Loucy (cell line): Measurements from ENCODE around the gene PFN3.

Source experiments
- H2AFZ ChIP-seq: fragments of 200-600 bp; sonication (generic); 2 replicates; pipeline ENCODE4 v1.6.0; 2016; ENCODE audit warnings: antibody characterized with exemption, mild to moderate bottlenecking, low read length, moderate library complexity
- H3F3A ChIP-seq: fragments of 200-600 bp; 2 replicates; pipeline ENCODE4 v1.6.0; 2016; ENCODE audit warnings: antibody characterized with exemption, low read depth, mild to moderate bottlenecking
- H3K27me3 ChIP-seq: fragments of 200-600 bp; sonication (generic); 2 replicates; pipeline ENCODE4 v1.6.1; 2014; ENCODE audit warnings: low read length, mild to moderate bottlenecking; ENCODE audit not compliant: insufficient read depth, poor library complexity, severe bottlenecking
- H3K36me3 ChIP-seq: fragments of 200-600 bp; sonication (generic); 2 replicates; pipeline ENCODE4 v1.6.1; 2016; ENCODE audit warnings: low read length; ENCODE audit not compliant: insufficient read depth
- H3K4me1 ChIP-seq: fragments of 200-600 bp; sonication (generic); 2 replicates; pipeline ENCODE4 v1.5.1; 2014; ENCODE audit warnings: low read length, mild to moderate bottlenecking; ENCODE audit not compliant: insufficient read depth, poor library complexity, severe bottlenecking
- H3K4me2 ChIP-seq: fragments of 200-600 bp; sonication (generic); 2 replicates; pipeline ENCODE4 v1.6.0; 2014; ENCODE audit warnings: antibody characterized with exemption, low read length, low read depth, mild to moderate bottlenecking; ENCODE audit not compliant: poor library complexity, severe bottlenecking
- H3K4me3 ChIP-seq: fragments of 200-600 bp; sonication (generic); 2 replicates; pipeline ENCODE4 v1.5.1; 2014; ENCODE audit warnings: low read length, mild to moderate bottlenecking, mixed read lengths; ENCODE audit not compliant: poor library complexity, severe bottlenecking
- H3K79me2 ChIP-seq: fragments of 200-600 bp; sonication (generic); 2 replicates; pipeline ENCODE4 v1.6.1; 2014; ENCODE audit warnings: low read length; ENCODE audit not compliant: insufficient read depth
- H3K9ac ChIP-seq: fragments of 200-600 bp; sonication (generic); 2 replicates; pipeline ENCODE4 v1.6.0; 2014; ENCODE audit warnings: mild to moderate bottlenecking, low read depth, low read length, moderate library complexity; ENCODE audit not compliant: poor library complexity, severe bottlenecking
- H3K9me2 ChIP-seq: fragments of 200-600 bp; sonication (generic); replicated peaks from 2 replicates; pipeline ENCODE4 v1.6.1; 2016; ENCODE audit warnings: low read depth, low read length, mixed read lengths
- H3K9me3 ChIP-seq: fragments of 200-600 bp; sonication (generic); 2 replicates; pipeline ENCODE4 v1.6.1; 2014; ENCODE audit warnings: mild to moderate bottlenecking, antibody characterized with exemption, low read length, low read depth; ENCODE audit not compliant: insufficient read depth
- H4K20me1 ChIP-seq: fragments of 200-600 bp; sonication (generic); 2 replicates; pipeline ENCODE4 v1.6.0; 2014; ENCODE audit warnings: antibody characterized with exemption, low read length, mild to moderate bottlenecking; ENCODE audit not compliant: insufficient read depth, poor library complexity, severe bottlenecking
- EZH2phosphoT487 ChIP-seq: fragments of 200-600 bp; IDR thresholded peaks from 2 replicates; pipeline ENCODE4 v1.6.1; 2018; ENCODE audit warnings: antibody characterized with exemption, mild to moderate bottlenecking, moderate library complexity, borderline replicate concordance
- TF ChIP-seq, protein P1 (sequence below): fragments of 200-600 bp; sonication (generic); conservative IDR thresholded peaks from 2 replicates; pipeline ENCODE4 v1.5.1; 2014; ENCODE audit warnings: mild to moderate bottlenecking, antibody characterized with exemption, low read length

PFN3 gene

DNA sequence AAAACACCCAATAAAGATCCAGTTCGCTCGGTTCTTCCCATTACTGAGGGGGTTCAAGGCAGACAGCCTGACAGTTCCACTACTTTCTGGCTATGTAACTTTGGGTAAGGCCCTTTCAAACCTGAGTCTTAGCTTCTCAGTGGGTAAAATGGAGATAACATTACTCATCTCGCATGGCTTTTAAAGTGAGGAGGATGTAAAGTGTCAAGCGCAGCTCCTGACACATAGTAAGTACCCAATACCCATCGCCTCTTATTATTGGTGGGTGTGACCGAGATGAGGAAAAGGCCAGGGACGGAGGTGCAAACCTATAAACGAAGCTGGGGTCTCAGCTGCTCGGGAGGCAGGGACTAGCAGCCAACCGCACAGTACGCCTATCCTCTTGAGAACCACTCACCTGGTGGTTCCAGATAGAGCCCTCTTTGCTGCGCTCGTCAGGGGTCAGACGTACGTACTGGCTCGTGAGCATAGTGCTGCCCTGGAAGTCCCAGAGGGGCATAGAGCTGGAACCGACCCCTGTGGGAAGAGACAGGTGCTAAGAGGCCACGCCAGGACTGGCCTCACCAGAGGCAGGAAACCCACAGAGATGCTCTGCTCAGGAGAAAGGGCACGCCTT is 49.6 kb downstream of the PFN3 start:
- Histone ChIP-seq H3F3A (no peaks in the 10 kb centered on the region), H3K9me3 (no peaks in the 10 kb centered on the region), H3K27me3 (no peaks in the 10 kb centered on the region), H3K79me2 (peaks cover 53% of the 10 kb centered on the region), H3K4me2 (peak overlapping the region; percentile 97), H3K4me3 (peak overlapping the region; percentile 92), H3K4me1 (peaks cover 33% of the 10 kb centered on the region), H3K9me2 (no peaks in the 10 kb centered on the region), H4K20me1 (peaks cover 8% of the 10 kb centered on the region), H2AFZ (peak overlapping the region; percentile 89; the same call in 1 of the 2 replicates), H3K9ac (peak overlapping the region; percentile 84), H3K36me3 (no peaks in the 10 kb centered on the region)
- TF ChIP-seq EZH2phosphoT487 = no peak
- TF ChIP-seq, protein P1, sequence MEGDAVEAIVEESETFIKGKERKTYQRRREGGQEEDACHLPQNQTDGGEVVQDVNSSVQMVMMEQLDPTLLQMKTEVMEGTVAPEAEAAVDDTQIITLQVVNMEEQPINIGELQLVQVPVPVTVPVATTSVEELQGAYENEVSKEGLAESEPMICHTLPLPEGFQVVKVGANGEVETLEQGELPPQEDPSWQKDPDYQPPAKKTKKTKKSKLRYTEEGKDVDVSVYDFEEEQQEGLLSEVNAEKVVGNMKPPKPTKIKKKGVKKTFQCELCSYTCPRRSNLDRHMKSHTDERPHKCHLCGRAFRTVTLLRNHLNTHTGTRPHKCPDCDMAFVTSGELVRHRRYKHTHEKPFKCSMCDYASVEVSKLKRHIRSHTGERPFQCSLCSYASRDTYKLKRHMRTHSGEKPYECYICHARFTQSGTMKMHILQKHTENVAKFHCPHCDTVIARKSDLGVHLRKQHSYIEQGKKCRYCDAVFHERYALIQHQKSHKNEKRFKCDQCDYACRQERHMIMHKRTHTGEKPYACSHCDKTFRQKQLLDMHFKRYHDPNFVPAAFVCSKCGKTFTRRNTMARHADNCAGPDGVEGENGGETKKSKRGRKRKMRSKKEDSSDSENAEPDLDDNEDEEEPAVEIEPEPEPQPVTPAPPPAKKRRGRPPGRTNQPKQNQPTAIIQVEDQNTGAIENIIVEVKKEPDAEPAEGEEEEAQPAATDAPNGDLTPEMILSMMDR = no peak
